H1 (cell line): ENCODE results near the gene PHRF1. TPM values are rescaled to one million over a fixed set of nuclear protein-coding genes. Genes with fewer than 3 reads are reported as not detected.

Experiments used
- CTCF ChIA-PET: fragments of 300-600 bp; sonication (Branson Sonifier 250); formaldehyde crosslinking; loops from one replicate; lab custom pipeline; 2021; ENCODE audit not compliant: partially characterized antibody; lab: Charles Lee
- POLR2A ChIA-PET: fragments of 300-600 bp; sonication (Branson Sonifier 250); formaldehyde crosslinking; loops from one replicate; lab custom pipeline; 2021; ENCODE audit warnings: inconsistent platforms; ENCODE audit not compliant: partially characterized antibody; lab: Charles Lee
- DNase-seq, 2 experiments: peaks; one replicate each; pipeline versions ENCODE4 v3.0.0 to v3.0.0-alpha.2; 2010 to 2022; ENCODE audit warnings: low spot score in 2 of 2, low read depth in 1 of 2, mixed read lengths in 1 of 2
- FAIRE-seq: peaks from 2 replicates; lab custom pipeline; 2011; peaks lifted over from hg19 to GRCh38; lab: Jason Lieb, UNC
- H2AFZ ChIP-seq: 2 replicates; pipeline ENCODE4 v1.8.1; 2012; ENCODE audit warnings: low read length, inconsistent platforms
- H2AK5ac ChIP-seq: 2 replicates; pipeline ENCODE4 v1.6.1; 2013; ENCODE audit warnings: low read depth, low read length
- H2BK120ac ChIP-seq: replicated peaks from 2 replicates; pipeline ENCODE3; 2013; ENCODE audit warnings: low read depth, low read length, inconsistent platforms
- H2BK12ac ChIP-seq: 2 replicates; pipeline ENCODE4 v1.6.1; 2013; ENCODE audit warnings: low read depth, low read length
- H2BK15ac ChIP-seq: 2 replicates; pipeline ENCODE4 v1.6.1; 2013; ENCODE audit warnings: low read length
- H2BK20ac ChIP-seq: 2 replicates; pipeline ENCODE4 v1.6.1; 2013; ENCODE audit warnings: low read length
- H2BK5ac ChIP-seq: 2 replicates; pipeline ENCODE4 v1.6.1; 2013; ENCODE audit warnings: low read depth, low read length
- H3K14ac ChIP-seq: 2 replicates; pipeline ENCODE4 v1.6.1; 2013; ENCODE audit warnings: inconsistent platforms; ENCODE audit not compliant: insufficient read length
- H3K18ac ChIP-seq: 2 replicates; pipeline ENCODE4 v1.6.1; 2013; ENCODE audit warnings: low read length; ENCODE audit errors: extremely low read depth
- H3K23ac ChIP-seq: 2 replicates; pipeline ENCODE4 v1.6.1; 2013; ENCODE audit warnings: inconsistent platforms; ENCODE audit not compliant: insufficient read length
- H3K23me2 ChIP-seq: 2 replicates; pipeline ENCODE4 v1.6.1; 2013; ENCODE audit warnings: low read depth, low read length
- H3K27ac ChIP-seq: 2 replicates; pipeline ENCODE4 v1.6.1; 2011; ENCODE audit warnings: low read depth, low read length, inconsistent platforms
- H3K27me3 ChIP-seq, 4 experiments: replicated peaks in 1 of 4; 1 replicate in 1 of 4; 2 replicates in 3 of 4; pipeline versions ENCODE4 v1.6.1 to v1.8.1; 2011 to 2013; ENCODE audit warnings: low read length in 3 of 4, mild to moderate bottlenecking in 3 of 4, inconsistent platforms in 2 of 4, mixed read lengths in 2 of 4, moderate library complexity in 1 of 4; ENCODE audit not compliant: control insufficient read depth in 3 of 4, insufficient read depth in 3 of 4; ENCODE audit errors: extremely low read depth in 1 of 4
- H3K36me3 ChIP-seq, 4 experiments: 2 replicates each; pipeline versions ENCODE4 v1.6.1 to v1.8.1; 2011 to 2013; ENCODE audit warnings: mild to moderate bottlenecking in 4 of 4, low read length in 3 of 4, moderate library complexity in 2 of 4, control low read depth in 1 of 4, inconsistent platforms in 1 of 4; ENCODE audit not compliant: insufficient read depth in 4 of 4, control insufficient read depth in 2 of 4
- H3K4ac ChIP-seq: replicated peaks from 2 replicates; pipeline ENCODE3; 2013; ENCODE audit warnings: low read length, low read depth, mixed read lengths, inconsistent platforms; ENCODE audit not compliant: insufficient read length
- H3K4me1 ChIP-seq, 4 experiments: replicated peaks in 1 of 4; 1 replicate in 1 of 4; 2 replicates in 3 of 4; pipeline versions ENCODE4 v1.6.1 to v1.8.1; 2011 to 2013; ENCODE audit warnings: low read length in 3 of 4, inconsistent platforms in 2 of 4, mixed read lengths in 1 of 4; ENCODE audit not compliant: insufficient read depth in 4 of 4, control insufficient read depth in 3 of 4
- H3K4me2 ChIP-seq, 2 experiments: 2 replicates each; pipeline versions ENCODE4 v1.6.1 to v1.8.1; 2011 to 2013; ENCODE audit warnings: low read depth in 2 of 2, low read length in 2 of 2, control low read depth in 1 of 2, inconsistent platforms in 1 of 2, mild to moderate bottlenecking in 1 of 2; ENCODE audit not compliant: insufficient read depth in 1 of 2
- H3K4me3 ChIP-seq, 4 experiments: fragments of 200-600, 300-600 bp in 1 of 4; sonication (generic), shearing (Covaris generic), sonication (Bioruptor Twin) in 1 of 4; 2 replicates each; pipeline versions ENCODE4 v1.5.1 to v1.8.1; 2011 to 2016; ENCODE audit warnings: low read length in 4 of 4, low read depth in 3 of 4, control low read depth in 2 of 4, inconsistent platforms in 2 of 4, mild to moderate bottlenecking in 2 of 4, mixed read lengths in 1 of 4, moderate library complexity in 1 of 4; ENCODE audit not compliant: insufficient read depth in 2 of 4; ENCODE audit errors: extremely low read depth in 1 of 4
- H3K56ac ChIP-seq: replicated peaks from 2 replicates; pipeline ENCODE3; 2013; ENCODE audit warnings: low read depth, mild to moderate bottlenecking, mixed read lengths, low read length, inconsistent platforms; ENCODE audit not compliant: insufficient read length
- H3K79me1 ChIP-seq: 2 replicates; pipeline ENCODE4 v1.6.1; 2013; ENCODE audit warnings: low read depth, low read length, control low read depth
- H3K79me2 ChIP-seq, 2 experiments: 2 replicates each; pipeline versions ENCODE4 v1.6.1 to v1.8.1; 2012 to 2013; ENCODE audit warnings: low read length in 2 of 2, mild to moderate bottlenecking in 2 of 2, inconsistent platforms in 1 of 2; ENCODE audit not compliant: insufficient read depth in 2 of 2, control insufficient read depth in 1 of 2
- H3K9ac ChIP-seq, 4 experiments: replicated peaks in 1 of 4; 1 replicate in 1 of 4; 2 replicates in 3 of 4; pipeline versions ENCODE4 v1.6.1 to v1.8.1; 2011 to 2013; ENCODE audit warnings: low read depth in 3 of 4, low read length in 3 of 4, control low read depth in 2 of 4, mild to moderate bottlenecking in 2 of 4, moderate library complexity in 2 of 4, inconsistent platforms in 1 of 4; ENCODE audit errors: extremely low read depth in 1 of 4
- H3K9me3 ChIP-seq, 2 experiments: 2 replicates each; pipeline versions ENCODE4 v1.6.1 to v1.8.1; 2012 to 2013; ENCODE audit warnings: mild to moderate bottlenecking in 2 of 2, moderate library complexity in 2 of 2, control low read depth in 1 of 2, inconsistent platforms in 1 of 2, low read depth in 1 of 2, low read length in 1 of 2, mixed read lengths in 1 of 2; ENCODE audit not compliant: insufficient read depth in 2 of 2
- H4K20me1 ChIP-seq, 2 experiments: replicated peaks in 1 of 2; 2 replicates each; pipeline versions ENCODE3 to v1.8.1; 2011 to 2013; ENCODE audit warnings: inconsistent platforms in 2 of 2, low read length in 2 of 2, mild to moderate bottlenecking in 1 of 2; ENCODE audit not compliant: insufficient read depth in 2 of 2, control insufficient read depth in 1 of 2
- H4K5ac ChIP-seq: 2 replicates; pipeline ENCODE4 v1.6.1; 2013; ENCODE audit warnings: low read length, low read depth, mixed read lengths, inconsistent platforms; ENCODE audit not compliant: insufficient read length
- H4K8ac ChIP-seq: 2 replicates; pipeline ENCODE4 v1.8.0; 2013; ENCODE audit warnings: mild to moderate bottlenecking, moderate library complexity, low read length, inconsistent platforms; ENCODE audit not compliant: insufficient read depth; ENCODE audit errors: extremely low read depth
- H4K91ac ChIP-seq: replicated peaks from 2 replicates; pipeline ENCODE3; 2013; ENCODE audit warnings: low read length, mixed read lengths, inconsistent platforms; ENCODE audit not compliant: insufficient read length
- CREB1 ChIP-seq: IDR thresholded peaks from 2 replicates; pipeline ENCODE4 v1.6.1; 2012; ENCODE audit warnings: inconsistent platforms
- JUND ChIP-seq: IDR thresholded peaks from 2 replicates; pipeline ENCODE4 v1.6.1; 2011; ENCODE audit warnings: mild to moderate bottlenecking, improper control_type of control experiment, low read length
- RAD21 ChIP-seq, 2 experiments: IDR thresholded peaks in 1 of 2; conservative IDR thresholded peaks in 1 of 2; 2 replicates each; pipeline ENCODE4 v1.6.1; 2011; ENCODE audit warnings: low read depth in 2 of 2, low read length in 2 of 2, improper control_type of control experiment in 1 of 2, inconsistent platforms in 1 of 2, mild to moderate bottlenecking in 1 of 2, moderate library complexity in 1 of 2
- RNF2 ChIP-seq: fragments of 200-900, 300-1000 bp; sonication (generic); IDR thresholded peaks from 2 replicates; pipeline ENCODE4 v1.7.1; 2016; ENCODE audit warnings: borderline replicate concordance, low read depth, mild to moderate bottlenecking, antibody characterized with exemption, low read length; ENCODE audit not compliant: poor library complexity, severe bottlenecking; ENCODE audit errors: missing control alignments
- TCF12 ChIP-seq: IDR thresholded peaks from 2 replicates; pipeline ENCODE4 v1.6.1; 2011; ENCODE audit warnings: low read depth, mild to moderate bottlenecking, low read length
- WGBS, 2 experiments: shearing (Covaris generic) in 1 of 2; methylation state at CpG; one replicate each; pipeline versions ENCODE4 v1.1.6 to v1.1.7; 2013 to 2015; ENCODE audit warnings: low lambda C conversion rate in 2 of 2, mixed read lengths in 2 of 2, inconsistent platforms in 1 of 2, low coverage in 1 of 2, missing lambda C conversion rate in 1 of 2; ENCODE audit not compliant: insufficient replicate concordance in 2 of 2, insufficient coverage in 1 of 2, insufficient read length in 1 of 2; ENCODE audit errors: extremely low coverage in 1 of 2, missing lambda C conversion rate in 1 of 2; 5-methylcytosine and 5-hydroxymethylcytosine counted together
- polyA plus RNA-seq, 7 experiments: library from polyadenylated mRNA; depleted of rRNA in 3 of 7; stranded (reverse) in 5 of 7; unstranded in 2 of 7; fragments of >200 nt in 5 of 7; fragments of 200-250 nt in 2 of 7; gene quantifications; 1 replicate in 5 of 7; 2 replicates in 1 of 7; 4 replicates in 1 of 7; pipeline versions ENCODE4 v1.2.1 to v1.2.3, GENCODE V29; 2011 to 2013; ENCODE audit warnings: missing spikeins in 2 of 7, mixed read lengths in 2 of 7
- total RNA-seq: library from RNA; stranded (reverse); fragmentation: NEBNext Ultra II Directional; extraction: Animal tissue kit (Norgen Biotek cat#: 25700); gene quantifications from 2 replicates; pipeline ENCODE4 v1.2.1, GENCODE V29; 2021

The PHRF1 gene
- total and polyA plus RNA-seq, 2 of the 8 experiments (the other 6 are each of a cell fraction or from before 2014, with no cell fraction given): 13.4 to 37.3 TPM

- no peaks in the 10 kb centered on the region for H3K23me2 ChIP-seq
- H3K9me3 ChIP-seq: no peaks in the 10 kb centered on the region
- no peak overlapping the region for H3K4ac ChIP-seq
- no peak overlapping the region for H3K27ac ChIP-seq
- no peaks in the 10 kb centered on the region; a peak in 2 of 7 replicates for H3K4me1 ChIP-seq
- no peak for TF ChIP-seq JUND
- TF ChIP-seq RNF2: no peak
- TF ChIP-seq TCF12: no peak
- TF ChIP-seq RAD21 (IDR thresholded peaks at IDR 0.05 in 1 of 2, conservative IDR thresholded peaks at IDR 0.05 in 1 of 2; ENCODE audit: low read depth in 2 of 2, low read length in 2 of 2): no peak
- no peak for TF ChIP-seq CREB1
- H3K27me3 ChIP-seq: no peaks in the 10 kb centered on the region
- H2BK12ac ChIP-seq: 0 out of 2 replicates have a peak overlapping the region, but pooled peaks have one; percentile 39
- no peak overlapping the region for H3K56ac ChIP-seq
- no peak overlapping the region for H3K4me3 ChIP-seq
- H2AFZ ChIP-seq: no peak overlapping the region
- ChIA-PET CTCF (interaction anchor here (1.0 to 2.2 kb wide), 2 partner anchors 11 to 55 kb away, joined by 3 to 5 read pairs; no protein-coding TSS in a partner anchor), POLR2A (interaction anchor here (0.6 to 1.2 kb wide), 3 partner anchors 11 to 177 kb away, joined by 3 read pairs; no protein-coding TSS in a partner anchor)
- no peaks in the 10 kb centered on the region for H3K79me1 ChIP-seq
- H3K9ac ChIP-seq: no peak overlapping the region
- FAIRE-seq (no peak), DNase-seq (no peak)
- H3K14ac ChIP-seq: no peak overlapping the region
- no peak overlapping the region for H2AK5ac ChIP-seq
- H3K36me3 ChIP-seq: no peaks in the 10 kb centered on the region
- 92% methylated on average over 32 of the region's 32 CpGs; no CpG with 5 or more reads in 1 of the 2 experiments for WGBS, 2 experiments
- no peak overlapping the region for H3K4me2 ChIP-seq
- no peak overlapping the region for H4K5ac ChIP-seq
- no peak overlapping the region for H2BK5ac ChIP-seq
- no peak overlapping the region for H3K23ac ChIP-seq
- no peak overlapping the region for H2BK15ac ChIP-seq
- H3K79me2 ChIP-seq: no peaks in the 10 kb centered on the region
- no peak overlapping the region for H4K91ac ChIP-seq
- no peaks in the 10 kb centered on the region for H4K20me1 ChIP-seq
- no peak overlapping the region for H2BK20ac ChIP-seq
- H3K18ac ChIP-seq: no peak overlapping the region
- no peak overlapping the region; the same call in 1 of the 2 replicates for H4K8ac ChIP-seq
- no peak overlapping the region for H2BK120ac ChIP-seq
Measured at GRCh38 chr11:548700-549603, 27.3 kb upstream of the PHRF1 start.
